SK-N-SH (cell line): ENCODE data around the gene TMEM238L. TPM values are rescaled to one million over a fixed set of nuclear protein-coding genes. Genes with fewer than 3 reads are reported as not detected.

Experiments used
- CTCF ChIA-PET: fragments of 300-600, 350-600 bp; formaldehyde crosslinking; extraction: SDS; loops from one replicate; lab custom pipeline; 2021; lab: Yijun Ruan, JAX
- POLR2A ChIA-PET: fragments of 350-600 bp; sonication (Branson Sonifier 250); formaldehyde crosslinking; extraction: SDS; loops from one replicate; lab custom pipeline; 2020; ENCODE audit warnings: antibody characterized with exemption, inconsistent platforms; lab: Yijun Ruan, JAX
- DNase-seq: peaks from one replicate; pipeline ENCODE4 v3.0.0; 2012
- H2AFZ ChIP-seq: fragments of 200-600 bp; sonication (generic); 2 replicates; pipeline ENCODE4 v1.8.1; 2016; ENCODE audit warnings: antibody characterized with exemption, mild to moderate bottlenecking, low read depth
- H3F3A ChIP-seq: fragments of 200-600 bp; sonication (generic); replicated peaks from 2 replicates; pipeline ENCODE3; 2016; ENCODE audit warnings: antibody characterized with exemption, mild to moderate bottlenecking; ENCODE audit not compliant: insufficient read depth
- H3K27ac ChIP-seq, 2 experiments: fragments of 200-500 bp in 1 of 2; fragments of 200-600 bp in 1 of 2; sonication (Bioruptor generic) in 1 of 2; sonication (generic), shearing (Covaris generic) in 1 of 2; 2 replicates each; pipeline versions ENCODE4 v1.5.1 to v1.6.1; 2014 to 2016; ENCODE audit warnings: low read depth in 2 of 2, inconsistent platforms in 1 of 2, low read length in 1 of 2, mild to moderate bottlenecking in 1 of 2, mixed read lengths in 1 of 2
- H3K27me3 ChIP-seq: fragments of 200-600 bp; sonication (generic), shearing (Covaris generic); 2 replicates; pipeline ENCODE4 v1.6.1; 2016; ENCODE audit warnings: mixed run types; ENCODE audit not compliant: insufficient read depth
- H3K36me3 ChIP-seq, 2 experiments: fragments of 200-500 bp in 1 of 2; fragments of 200-600 bp in 1 of 2; sonication (Bioruptor generic) in 1 of 2; sonication (generic) in 1 of 2; replicated peaks in 1 of 2; 2 replicates each; pipeline versions ENCODE3 to v1.5.1; 2014 to 2016; ENCODE audit warnings: low read length in 1 of 2, mild to moderate bottlenecking in 1 of 2; ENCODE audit not compliant: insufficient read depth in 2 of 2, control insufficient read depth in 1 of 2
- H3K4me1 ChIP-seq, 2 experiments: fragments of 200-500 bp in 1 of 2; fragments of 200-600 bp in 1 of 2; sonication (Bioruptor generic) in 1 of 2; sonication (generic), shearing (Covaris generic) in 1 of 2; 2 replicates each; pipeline versions ENCODE4 v1.5.1 to v1.6.1; 2014 to 2016; ENCODE audit warnings: low read depth in 1 of 2, low read length in 1 of 2, mixed run types in 1 of 2; ENCODE audit not compliant: insufficient read depth in 2 of 2, control insufficient read depth in 1 of 2
- H3K4me2 ChIP-seq: fragments of 200-600 bp; sonication (generic), shearing (Covaris generic); 2 replicates; pipeline ENCODE4 v1.6.1; 2017; ENCODE audit warnings: mixed run types
- H3K4me3 ChIP-seq, 2 experiments: fragments of 200-500 bp in 1 of 2; fragments of 200-600 bp in 1 of 2; sonication (Bioruptor generic) in 1 of 2; sonication (generic), shearing (Covaris generic) in 1 of 2; 2 replicates each; pipeline versions ENCODE4 v1.5.1 to v1.8.1; 2014 to 2016; ENCODE audit warnings: low read depth in 2 of 2, inconsistent platforms in 1 of 2, low read length in 1 of 2, mild to moderate bottlenecking in 1 of 2, mixed read lengths in 1 of 2, moderate library complexity in 1 of 2
- H3K79me2 ChIP-seq: fragments of 200-600 bp; sonication (generic); 2 replicates; pipeline ENCODE4 v1.8.1; 2017; ENCODE audit warnings: mild to moderate bottlenecking; ENCODE audit not compliant: insufficient read depth
- H3K9ac ChIP-seq: fragments of 200-600 bp; sonication (generic); 2 replicates; pipeline ENCODE4 v1.6.1; 2017; ENCODE audit warnings: mixed run types
- H3K9me2 ChIP-seq: fragments of 200-600 bp; sonication (generic); 2 replicates; pipeline ENCODE4 v1.6.1; 2017; ENCODE audit warnings: mixed run types
- H3K9me3 ChIP-seq: fragments of 200-600 bp; sonication (generic); 2 replicates; pipeline ENCODE4 v1.6.1; 2017; ENCODE audit warnings: mixed run types, mild to moderate bottlenecking, moderate library complexity
- H4K20me1 ChIP-seq: fragments of 200-600 bp; sonication (generic); 2 replicates; pipeline ENCODE4 v1.6.1; 2017; ENCODE audit warnings: mild to moderate bottlenecking, mixed run types; ENCODE audit not compliant: insufficient read depth
- CHD2 ChIP-seq: fragments of 150-350 bp; IDR thresholded peaks from 2 replicates; pipeline ENCODE4 v1.6.1; 2018; ENCODE audit warnings: low read length; ENCODE audit not compliant: partially characterized antibody
- FOSL2 ChIP-seq: IDR thresholded peaks from 2 replicates; pipeline ENCODE4 v1.4.0; 2012; ENCODE audit warnings: low read depth, mild to moderate bottlenecking, moderate library complexity, borderline replicate concordance
- FOXJ3 ChIP-seq: sonication (generic); formaldehyde crosslinking; IDR thresholded peaks from 2 replicates; pipeline ENCODE4 v1.5.1; 2020; ENCODE audit warnings: mild to moderate bottlenecking, missing genetic modification reagents
- GABPA ChIP-seq: IDR thresholded peaks from 2 replicates; pipeline ENCODE4 v1.4.0; 2012; ENCODE audit warnings: low read depth, mild to moderate bottlenecking
- GATA2 ChIP-seq: sonication (generic); formaldehyde crosslinking; IDR thresholded peaks from 2 replicates; pipeline ENCODE4 v1.5.0; 2020; ENCODE audit warnings: mild to moderate bottlenecking, missing genetic modification reagents
- MEF2A ChIP-seq: IDR thresholded peaks from 2 replicates; pipeline ENCODE4 v1.4.0; 2012; ENCODE audit warnings: low read depth, borderline replicate concordance
- MXI1 ChIP-seq: IDR thresholded peaks from 2 replicates; pipeline ENCODE4 v1.6.1; 2012; ENCODE audit warnings: mild to moderate bottlenecking, low read depth, low read length, improper control_type of control experiment
- NFIC ChIP-seq: IDR thresholded peaks from 2 replicates; pipeline ENCODE4 v1.4.0; 2012; ENCODE audit warnings: borderline replicate concordance
- NRF1 ChIP-seq: IDR thresholded peaks from 2 replicates; pipeline ENCODE4 v1.6.1; 2012; ENCODE audit warnings: low read depth, mild to moderate bottlenecking, low read length
- POLR2AphosphoS5 ChIP-seq: IDR thresholded peaks from 2 replicates; pipeline ENCODE4 v1.6.1; 2012; ENCODE audit warnings: low read depth, low read length
- RAD21 ChIP-seq: IDR thresholded peaks from 2 replicates; pipeline ENCODE4 v1.6.1; 2012; ENCODE audit warnings: mild to moderate bottlenecking, low read length
- RCOR1 ChIP-seq: fragments of 150-350 bp; IDR thresholded peaks from 2 replicates; pipeline ENCODE4 v1.6.1; 2017; ENCODE audit warnings: antibody characterized with exemption, low read length
- RFX5 ChIP-seq: IDR thresholded peaks from 2 replicates; pipeline ENCODE4 v1.6.1; 2012; ENCODE audit warnings: mild to moderate bottlenecking, improper control_type of control experiment, low read length
- TAF1 ChIP-seq: IDR thresholded peaks from 2 replicates; pipeline ENCODE4 v1.6.1; 2012; ENCODE audit warnings: low read depth, mild to moderate bottlenecking, low read length, moderate library complexity, borderline replicate concordance
- TEAD4 ChIP-seq: IDR thresholded peaks from 2 replicates; pipeline ENCODE4 v1.4.0; 2012; ENCODE audit warnings: mild to moderate bottlenecking, borderline replicate concordance; ENCODE audit not compliant: insufficient read depth
- WGBS: methylation state at CpG from one replicate; pipeline ENCODE4 v1.1.6; 2017; ENCODE audit warnings: low lambda C conversion rate; 5-methylcytosine and 5-hydroxymethylcytosine counted together
- polyA plus RNA-seq, 3 experiments: library from polyadenylated mRNA; depleted of rRNA; stranded (reverse); fragments of >200 nt; gene quantifications; 2 replicates each; pipeline ENCODE4 v1.2.3, GENCODE V29; 2012
- TF ChIP-seq, protein P1 (sequence below): IDR thresholded peaks from 2 replicates; pipeline ENCODE4 v1.4.0; 2012; ENCODE audit warnings: low read depth, borderline replicate concordance
- TF ChIP-seq, protein P2 (sequence below): IDR thresholded peaks from 2 replicates; pipeline ENCODE4; 2012
- TF ChIP-seq, protein P3 (sequence below): IDR thresholded peaks from 2 replicates; pipeline ENCODE4 v1.4.0; 2012; ENCODE audit warnings: low read depth, borderline replicate concordance
- TF ChIP-seq, protein P4 (sequence below): fragments of 200-600 bp; sonication (generic); IDR thresholded peaks from 2 replicates; pipeline ENCODE4 v1.6.1; 2017; ENCODE audit warnings: antibody characterized with exemption, mild to moderate bottlenecking, moderate library complexity
- TF ChIP-seq, protein P5 (sequence below): IDR thresholded peaks from 2 replicates; pipeline ENCODE4 v1.4.0; 2012; ENCODE audit warnings: low read depth

TMEM238L gene
- polyA plus RNA-seq, 1 of the 3 experiments (the other 2 are of a cell fraction): not detected

DNA sequence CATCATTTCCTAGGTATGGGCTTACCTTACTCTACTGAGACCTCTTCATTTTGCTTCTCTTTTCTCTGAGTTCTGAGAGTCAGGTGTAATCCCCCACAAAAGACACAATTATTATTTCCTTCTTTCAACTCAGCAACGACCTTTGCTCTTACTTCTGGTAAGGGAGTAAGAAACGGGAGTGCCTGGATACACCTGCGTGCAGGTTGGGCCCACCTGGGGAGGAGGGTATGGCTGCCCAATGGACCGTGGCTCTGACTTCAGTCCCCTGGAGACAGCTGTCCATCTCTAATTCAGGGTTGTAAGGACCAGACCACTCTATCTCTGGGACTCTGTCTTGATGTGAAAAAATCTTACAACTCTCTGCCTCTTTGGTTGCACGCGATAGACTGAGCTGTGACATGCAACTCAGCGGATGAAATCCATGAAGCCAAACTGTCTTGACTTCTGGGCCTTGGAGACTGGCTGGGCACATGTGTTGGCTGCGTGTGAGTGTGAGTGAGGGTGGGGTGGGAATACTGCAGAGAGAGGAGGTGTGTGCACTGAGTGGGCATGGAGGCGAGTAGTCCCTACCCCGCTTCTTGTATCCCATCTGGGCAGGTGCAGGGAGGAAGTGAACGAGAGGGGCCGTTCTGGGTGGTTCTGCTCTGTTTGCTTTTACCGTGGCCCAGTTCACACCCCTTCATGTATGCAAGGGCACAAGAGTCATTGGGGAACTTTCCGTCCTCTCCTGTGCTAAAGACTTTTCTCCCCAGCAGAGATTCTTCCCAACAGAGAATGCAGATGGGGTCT lies 1.2 kb downstream of the TMEM238L start:
- H3K4me1 ChIP-seq: peaks cover 0 to 3% of the 10 kb centered on the region in 2 experiments; a peak in 1 of 4 replicates
- no peak overlapping the region for H2AFZ ChIP-seq
- H3K9me3 ChIP-seq: no peaks in the 10 kb centered on the region
- no peaks in the 10 kb centered on the region for H3F3A ChIP-seq
- CTCF ChIA-PET: interaction anchor here (0.6 kb wide), 1 partner anchor 35 kb away, joined by 3 read pairs; no protein-coding TSS in a partner anchor
- POLR2A ChIA-PET: no interaction called here
- no peak overlapping the region for H3K4me2 ChIP-seq
- H3K9ac ChIP-seq: no peak overlapping the region
- no peaks in the 10 kb centered on the region for H4K20me1 ChIP-seq
- no peaks in the 10 kb centered on the region for H3K36me3 ChIP-seq
- H3K79me2 ChIP-seq: no peaks in the 10 kb centered on the region
- no peak overlapping the region for H3K4me3 ChIP-seq
- no peak for DNase-seq
- WGBS: 47% methylated on average over 13 of the region's 14 CpGs
- no peaks in the 10 kb centered on the region for H3K27me3 ChIP-seq
- no peak overlapping the region for H3K27ac ChIP-seq
- no peaks in the 10 kb centered on the region for H3K9me2 ChIP-seq
- TF ChIP-seq GABPA (no peak), MXI1 (no peak), CHD2 (no peak), TEAD4 (no peak), RAD21 (no peak), RFX5 (no peak), GATA2 (CRISPR knock-in tag) (no peak), NFIC (no peak), POLR2AphosphoS5 (no peak), TAF1 (no peak), FOSL2 (no peak), MEF2A (no peak), FOXJ3 (CRISPR knock-in tag) (no peak), RCOR1 (no peak), NRF1 (no peak)
- TF ChIP-seq, protein P1, sequence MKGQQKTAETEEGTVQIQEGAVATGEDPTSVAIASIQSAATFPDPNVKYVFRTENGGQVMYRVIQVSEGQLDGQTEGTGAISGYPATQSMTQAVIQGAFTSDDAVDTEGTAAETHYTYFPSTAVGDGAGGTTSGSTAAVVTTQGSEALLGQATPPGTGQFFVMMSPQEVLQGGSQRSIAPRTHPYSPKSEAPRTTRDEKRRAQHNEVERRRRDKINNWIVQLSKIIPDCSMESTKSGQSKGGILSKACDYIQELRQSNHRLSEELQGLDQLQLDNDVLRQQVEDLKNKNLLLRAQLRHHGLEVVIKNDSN: no peak
- TF ChIP-seq, protein P2, sequence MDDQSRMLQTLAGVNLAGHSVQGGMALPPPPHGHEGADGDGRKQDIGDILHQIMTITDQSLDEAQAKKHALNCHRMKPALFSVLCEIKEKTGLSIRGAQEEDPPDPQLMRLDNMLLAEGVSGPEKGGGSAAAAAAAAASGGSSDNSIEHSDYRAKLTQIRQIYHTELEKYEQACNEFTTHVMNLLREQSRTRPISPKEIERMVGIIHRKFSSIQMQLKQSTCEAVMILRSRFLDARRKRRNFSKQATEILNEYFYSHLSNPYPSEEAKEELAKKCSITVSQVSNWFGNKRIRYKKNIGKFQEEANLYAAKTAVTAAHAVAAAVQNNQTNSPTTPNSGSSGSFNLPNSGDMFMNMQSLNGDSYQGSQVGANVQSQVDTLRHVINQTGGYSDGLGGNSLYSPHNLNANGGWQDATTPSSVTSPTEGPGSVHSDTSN: no peak
- TF ChIP-seq, protein P3, sequence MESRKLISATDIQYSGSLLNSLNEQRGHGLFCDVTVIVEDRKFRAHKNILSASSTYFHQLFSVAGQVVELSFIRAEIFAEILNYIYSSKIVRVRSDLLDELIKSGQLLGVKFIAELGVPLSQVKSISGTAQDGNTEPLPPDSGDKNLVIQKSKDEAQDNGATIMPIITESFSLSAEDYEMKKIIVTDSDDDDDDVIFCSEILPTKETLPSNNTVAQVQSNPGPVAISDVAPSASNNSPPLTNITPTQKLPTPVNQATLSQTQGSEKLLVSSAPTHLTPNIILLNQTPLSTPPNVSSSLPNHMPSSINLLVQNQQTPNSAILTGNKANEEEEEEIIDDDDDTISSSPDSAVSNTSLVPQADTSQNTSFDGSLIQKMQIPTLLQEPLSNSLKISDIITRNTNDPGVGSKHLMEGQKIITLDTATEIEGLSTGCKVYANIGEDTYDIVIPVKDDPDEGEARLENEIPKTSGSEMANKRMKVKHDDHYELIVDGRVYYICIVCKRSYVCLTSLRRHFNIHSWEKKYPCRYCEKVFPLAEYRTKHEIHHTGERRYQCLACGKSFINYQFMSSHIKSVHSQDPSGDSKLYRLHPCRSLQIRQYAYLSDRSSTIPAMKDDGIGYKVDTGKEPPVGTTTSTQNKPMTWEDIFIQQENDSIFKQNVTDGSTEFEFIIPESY: no peak
- TF ChIP-seq, protein P4, sequence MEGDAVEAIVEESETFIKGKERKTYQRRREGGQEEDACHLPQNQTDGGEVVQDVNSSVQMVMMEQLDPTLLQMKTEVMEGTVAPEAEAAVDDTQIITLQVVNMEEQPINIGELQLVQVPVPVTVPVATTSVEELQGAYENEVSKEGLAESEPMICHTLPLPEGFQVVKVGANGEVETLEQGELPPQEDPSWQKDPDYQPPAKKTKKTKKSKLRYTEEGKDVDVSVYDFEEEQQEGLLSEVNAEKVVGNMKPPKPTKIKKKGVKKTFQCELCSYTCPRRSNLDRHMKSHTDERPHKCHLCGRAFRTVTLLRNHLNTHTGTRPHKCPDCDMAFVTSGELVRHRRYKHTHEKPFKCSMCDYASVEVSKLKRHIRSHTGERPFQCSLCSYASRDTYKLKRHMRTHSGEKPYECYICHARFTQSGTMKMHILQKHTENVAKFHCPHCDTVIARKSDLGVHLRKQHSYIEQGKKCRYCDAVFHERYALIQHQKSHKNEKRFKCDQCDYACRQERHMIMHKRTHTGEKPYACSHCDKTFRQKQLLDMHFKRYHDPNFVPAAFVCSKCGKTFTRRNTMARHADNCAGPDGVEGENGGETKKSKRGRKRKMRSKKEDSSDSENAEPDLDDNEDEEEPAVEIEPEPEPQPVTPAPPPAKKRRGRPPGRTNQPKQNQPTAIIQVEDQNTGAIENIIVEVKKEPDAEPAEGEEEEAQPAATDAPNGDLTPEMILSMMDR: no peak
- TF ChIP-seq, protein P5, sequence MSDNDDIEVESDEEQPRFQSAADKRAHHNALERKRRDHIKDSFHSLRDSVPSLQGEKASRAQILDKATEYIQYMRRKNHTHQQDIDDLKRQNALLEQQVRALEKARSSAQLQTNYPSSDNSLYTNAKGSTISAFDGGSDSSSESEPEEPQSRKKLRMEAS: no peak
